HG03432 (cell line): ENCODE measurements around the gene KPNA2.
A peak's percentile ranks its signal among the peaks of the same experiment; 100 is the strongest.
"Not testable (repeated sequence)": the region's sequence is repeated elsewhere in the genome, so short reads cannot be mapped to it uniquely, and the experiment has no call there.

Experiments
- ATAC-seq: cut with Tn5 transposase; IDR thresholded peaks from one replicate; pipeline ENCODE4 v1.9.1; 2021; ENCODE audit warnings: mild to moderate bottlenecking, moderate library complexity; ENCODE audit not compliant: unreplicated experiment

The KPNA2 gene

DNA sequence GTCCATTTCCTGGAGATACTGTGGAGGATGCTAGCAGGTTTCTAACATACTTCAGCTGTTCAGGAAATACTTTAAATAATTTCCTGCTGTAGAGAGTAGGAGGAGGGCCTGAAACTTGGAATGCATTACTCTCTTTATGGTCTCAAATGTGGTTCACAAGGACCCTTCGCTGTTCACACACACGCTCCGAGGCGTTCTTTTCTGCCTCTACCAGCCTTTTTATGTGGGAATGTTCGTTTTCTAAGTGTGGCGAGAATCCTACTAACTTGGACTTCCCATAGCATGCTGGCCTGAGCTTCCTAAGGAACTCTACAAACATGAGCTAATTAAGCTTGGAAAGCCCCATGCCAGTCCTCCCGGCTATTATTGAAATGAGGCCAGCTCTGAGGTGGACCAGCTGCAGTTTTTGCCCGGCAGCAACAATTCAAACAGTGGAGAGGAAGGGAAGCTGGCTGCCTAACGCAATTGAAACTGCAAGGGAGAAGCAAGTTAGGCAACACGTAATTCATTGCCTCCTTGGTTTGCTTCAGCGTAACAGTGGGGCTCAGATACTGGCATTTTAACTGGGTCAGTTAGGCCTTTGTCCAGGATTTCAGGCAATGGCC lies 18.9 kb downstream of the KPNA2 start:
- ATAC-seq, result no peak

DNA sequence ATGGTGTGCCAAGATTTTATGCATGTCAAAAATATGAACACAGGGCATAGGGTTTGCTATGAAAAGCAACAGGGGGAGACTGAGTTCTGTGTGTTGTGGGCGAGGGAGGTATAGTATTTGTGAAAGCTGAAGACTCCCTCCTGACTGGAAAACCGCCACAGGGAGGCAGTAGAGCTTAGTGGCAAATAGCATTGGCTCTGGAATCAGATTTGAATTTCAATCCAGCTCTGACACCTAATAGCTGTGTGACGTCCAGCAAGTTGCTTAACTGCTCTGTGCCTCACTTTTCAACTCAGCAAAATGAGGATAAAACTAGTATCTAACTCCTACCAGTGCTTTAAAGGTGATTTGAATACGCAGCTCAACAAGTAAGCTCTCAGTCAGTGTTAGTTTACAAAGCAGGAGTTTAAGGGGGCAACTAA lies 22.0 kb downstream of the KPNA2 start:
- no peak for ATAC-seq

DNA sequence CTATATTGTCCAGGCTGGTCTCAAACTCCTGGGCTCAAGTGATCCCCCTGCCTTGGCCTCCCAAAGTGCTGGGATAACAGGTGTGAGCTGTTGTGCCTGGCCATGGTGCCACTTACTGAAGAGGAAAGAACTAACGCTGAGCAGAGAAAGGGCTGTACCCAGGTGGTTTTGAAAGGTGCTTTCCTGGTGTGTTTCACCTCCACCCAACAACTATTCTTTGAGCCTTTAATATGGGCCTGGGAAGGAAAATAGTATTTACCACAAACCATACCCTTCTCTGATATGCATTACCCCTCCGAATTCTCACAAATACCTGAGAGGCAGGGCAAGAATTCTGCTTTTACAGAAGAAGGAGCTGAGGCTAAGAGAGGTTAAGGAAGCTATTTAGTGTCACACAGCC lies 24.8 kb downstream of the KPNA2 start:
- ATAC-seq, result no peak

DNA sequence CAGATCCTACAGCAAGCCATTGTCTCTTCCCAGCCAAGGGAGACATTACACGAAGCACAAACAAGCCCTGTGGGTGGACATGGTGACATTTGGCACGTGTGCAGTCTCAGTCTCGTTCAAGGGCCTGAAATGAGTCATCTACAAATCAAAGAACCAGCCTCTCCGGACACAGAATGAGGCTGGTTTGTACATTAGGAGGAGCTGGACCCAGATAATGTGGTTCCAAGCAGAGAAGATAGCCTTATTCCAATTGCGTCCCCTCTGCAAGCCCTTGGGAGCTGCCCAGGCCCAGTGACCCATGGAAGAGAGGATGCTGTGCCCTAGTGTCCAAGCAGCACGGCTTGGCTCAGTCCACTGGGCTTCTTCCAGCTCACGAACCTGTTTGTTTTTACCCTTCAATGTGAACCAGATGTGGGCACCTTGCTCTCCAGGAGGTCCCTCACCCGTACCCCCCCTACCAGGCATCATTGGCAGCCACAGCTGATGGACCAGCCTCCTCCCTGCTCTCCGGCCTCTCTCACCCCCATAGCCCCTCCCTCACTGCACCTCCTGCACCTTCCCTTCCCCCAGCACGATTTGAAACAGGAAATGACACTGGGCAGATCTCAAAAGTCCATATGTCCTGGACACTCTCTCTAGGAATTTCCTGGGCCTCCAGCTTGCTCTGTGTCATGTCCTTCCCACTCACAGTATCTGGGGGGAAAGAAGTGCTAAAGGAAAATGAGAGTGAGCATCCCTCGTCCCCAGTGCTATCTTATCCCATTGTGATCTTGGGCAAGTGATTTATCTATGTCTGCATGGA lies 26.2 kb downstream of the KPNA2 start:
- no peak for ATAC-seq

DNA sequence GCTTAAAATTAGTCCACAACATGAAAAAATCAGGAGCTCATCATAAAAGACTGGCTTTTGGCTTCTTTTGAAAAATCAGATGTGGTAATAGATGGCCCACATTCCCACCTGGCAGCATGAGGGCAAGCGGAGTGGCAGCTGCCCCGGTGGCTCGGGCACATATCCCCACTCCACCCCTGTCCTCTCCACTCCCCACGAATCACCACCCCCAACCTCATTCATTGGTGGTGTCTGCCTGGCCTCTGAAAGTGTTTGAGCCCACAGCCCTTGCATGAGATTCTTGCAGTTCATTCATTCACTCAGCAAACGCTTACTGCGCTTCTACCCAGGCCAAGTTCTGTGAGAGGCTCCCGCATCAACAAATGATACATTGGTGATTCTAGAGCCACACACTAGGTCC lies 29.8 kb downstream of the KPNA2 start:
- ATAC-seq, result not testable (repeated sequence)

- not testable (repeated sequence) for ATAC-seq
Measured at GRCh38 chr17:68068512-68068911, 33.0 kb downstream of the KPNA2 start.

DNA sequence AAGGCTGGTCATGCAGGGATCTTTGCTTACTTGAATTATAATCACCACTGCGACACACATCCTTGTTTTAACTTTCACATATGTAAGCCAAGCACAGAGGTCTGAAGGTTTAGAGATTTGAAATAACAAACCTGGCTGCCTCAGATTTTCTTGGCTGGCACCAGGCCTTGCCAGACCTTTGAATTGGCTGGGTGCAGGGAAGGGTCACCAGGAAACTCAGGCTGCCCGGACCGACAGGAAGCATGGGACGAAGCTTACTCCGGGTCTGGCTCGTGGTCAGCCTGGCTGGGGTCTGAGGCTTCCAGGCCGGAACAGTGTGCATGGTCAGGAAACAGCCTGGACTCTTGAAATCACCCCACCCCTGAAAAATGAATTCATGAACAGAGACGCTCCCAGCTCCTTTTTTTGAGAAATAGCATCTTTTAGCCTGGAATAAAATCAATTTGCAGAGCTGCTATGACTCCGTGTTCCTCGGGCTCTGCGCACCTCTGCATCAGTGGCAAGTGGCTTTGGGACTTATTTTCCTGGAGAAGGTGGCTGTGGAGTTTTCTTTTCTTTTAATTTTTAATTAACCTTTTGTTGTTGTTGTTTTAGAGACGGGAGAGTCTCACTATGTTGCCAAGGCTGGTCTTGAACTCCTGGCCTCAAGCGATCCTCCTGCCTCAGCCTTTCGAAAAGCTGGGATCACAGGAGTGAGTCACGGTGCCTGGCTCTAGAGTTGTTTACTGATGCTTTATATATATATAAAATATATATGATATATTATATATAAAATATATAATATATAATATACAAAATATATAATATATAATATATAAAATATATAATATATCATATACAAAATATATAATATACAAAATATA lies 35.3 kb downstream of the KPNA2 start:
- ATAC-seq, result not testable (repeated sequence)

GRCh38 chr17:68074279-68074678 lies 38.7 kb downstream of the KPNA2 start:
- ATAC-seq, result no peak

GRCh38 chr17:68075953-68076607 lies 40.5 kb downstream of the KPNA2 start:
- ATAC-seq, result not testable (repeated sequence)

GRCh38 chr17:68077498-68077897 lies 42.0 kb downstream of the KPNA2 start:
- ATAC-seq, result not testable (repeated sequence)

- no peak for ATAC-seq
Measured at GRCh38 chr17:68080411-68081150, 45.0 kb downstream of the KPNA2 start.

GRCh38 chr17:68081305-68082265 lies 46.0 kb downstream of the KPNA2 start:
- ATAC-seq, result not testable (repeated sequence)

DNA sequence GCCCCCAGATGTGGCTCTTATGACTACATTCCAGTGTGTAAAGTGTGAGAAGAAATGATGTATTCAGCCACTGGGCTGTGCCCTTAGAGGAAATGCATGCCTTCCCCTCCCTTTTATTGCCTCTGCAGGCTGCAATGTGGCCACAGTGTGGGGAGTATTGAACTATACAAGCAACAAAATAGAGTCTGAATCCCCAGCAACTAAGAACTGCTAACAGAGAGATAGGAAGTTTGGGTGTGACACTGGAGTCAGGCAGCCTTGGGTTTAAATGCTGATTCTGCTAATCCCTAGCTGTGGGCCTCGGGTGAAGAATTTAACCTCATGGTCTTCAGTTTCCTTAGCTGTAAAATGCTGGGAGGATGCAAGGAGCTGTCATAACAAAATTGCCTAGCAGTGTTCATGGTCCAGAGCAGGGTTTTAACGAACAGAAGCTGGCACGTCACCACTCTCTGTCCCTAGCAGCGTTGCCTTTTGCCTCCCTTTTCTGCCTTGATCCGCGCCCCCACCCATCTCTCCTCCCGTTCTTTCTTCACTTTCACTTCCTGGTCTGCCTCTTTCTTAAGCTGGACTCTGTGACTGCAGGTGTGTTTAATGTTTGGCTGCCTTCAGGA lies 50.3 kb downstream of the KPNA2 start:
- peak; percentile 29 for ATAC-seq

DNA sequence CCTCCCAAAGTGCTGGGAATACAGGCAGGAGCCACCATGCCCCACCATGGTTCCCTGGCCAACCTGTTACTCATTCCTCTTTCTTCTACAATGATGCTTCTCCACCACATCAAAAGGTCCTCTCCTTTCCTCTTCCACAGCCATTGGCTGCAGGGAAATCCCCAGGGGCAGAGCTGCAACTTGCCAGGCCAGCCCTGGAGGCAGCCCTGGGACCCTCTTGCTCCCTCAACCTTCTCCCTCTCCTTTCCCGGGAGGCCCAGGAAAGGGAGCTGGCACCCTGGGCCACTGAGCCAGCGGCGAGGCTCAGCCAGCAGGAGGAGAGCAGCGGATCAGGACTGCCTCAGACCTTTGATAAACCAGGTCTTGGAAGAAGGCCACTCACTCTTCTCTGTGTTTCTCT lies 51.1 kb downstream of the KPNA2 start:
- peak; percentile 20 for ATAC-seq

DNA sequence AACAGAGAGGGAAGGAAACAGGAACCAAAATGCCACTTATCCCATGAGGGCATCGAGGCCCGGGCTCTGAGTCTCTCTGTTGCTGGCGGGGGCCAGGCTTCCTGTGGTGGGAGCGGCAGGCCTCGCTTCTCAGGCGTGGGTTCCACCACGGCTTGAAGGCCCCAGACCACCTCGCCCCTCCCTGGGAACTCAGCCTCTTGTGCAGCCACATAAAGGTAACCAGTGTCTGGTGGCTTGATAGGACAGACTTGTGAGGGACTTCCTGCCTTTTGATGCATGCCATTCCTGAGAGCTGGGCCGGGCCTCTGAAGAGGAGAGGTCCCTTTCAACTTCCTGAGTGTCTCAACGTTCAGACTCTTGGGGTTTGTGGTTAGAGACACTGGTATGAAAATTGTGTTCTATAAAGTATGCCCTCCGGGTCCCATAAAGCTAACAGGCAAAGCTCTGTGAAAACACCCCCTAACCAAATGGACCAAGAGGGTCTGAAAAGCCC lies 51.6 kb downstream of the KPNA2 start:
- ATAC-seq, result peak; percentile 71

GRCh38 chr17:68087851-68088250 lies 52.3 kb downstream of the KPNA2 start:
- no peak for ATAC-seq

DNA sequence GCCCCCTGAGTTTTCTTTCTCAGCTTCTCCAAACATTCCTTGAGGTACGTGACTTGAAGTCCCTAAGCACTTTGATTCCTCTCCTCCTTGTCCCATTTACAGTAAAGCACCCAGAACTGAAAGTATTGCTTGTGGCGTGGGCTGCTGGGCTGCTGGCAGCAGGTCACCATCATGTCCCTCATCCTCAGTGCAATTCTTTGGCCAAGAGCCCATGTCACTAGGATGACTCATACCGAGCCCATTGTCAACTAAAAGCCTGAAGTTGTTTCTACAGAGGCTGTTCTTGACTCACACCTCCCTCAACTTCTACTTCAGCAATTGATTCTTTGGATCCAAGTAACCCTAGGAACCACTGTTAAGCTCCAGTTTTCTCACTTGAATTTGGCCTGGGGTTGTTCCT lies 54.3 kb downstream of the KPNA2 start:
- peak; percentile 58 for ATAC-seq

DNA sequence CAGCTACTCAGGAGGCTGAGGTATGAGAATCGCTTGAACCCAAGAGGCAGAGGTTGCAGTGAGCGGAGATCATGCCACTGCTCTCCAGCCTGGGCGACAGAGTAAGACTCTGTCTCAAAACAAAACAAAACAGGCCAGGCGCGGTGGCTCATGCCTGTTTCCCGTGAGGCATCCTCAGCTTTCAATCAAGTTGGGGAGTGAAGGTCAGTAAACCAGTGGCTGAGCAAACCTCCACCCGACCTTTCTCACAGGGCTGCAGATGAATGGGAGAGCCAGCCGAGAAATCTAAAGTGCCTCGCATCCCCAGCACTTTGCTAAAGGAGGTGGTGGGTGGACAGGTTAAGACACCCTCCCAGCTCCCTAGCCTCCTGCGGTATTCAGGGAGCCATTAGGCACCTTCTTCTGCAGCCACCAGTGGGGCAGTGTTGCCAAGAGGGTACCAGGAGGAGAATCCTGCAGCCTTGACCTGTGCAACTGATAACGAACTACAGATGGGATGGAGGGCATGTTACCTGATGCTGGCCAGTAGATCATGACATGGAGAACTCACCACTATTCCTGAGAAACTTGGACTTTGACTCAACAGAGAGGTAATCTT lies 59.0 kb downstream of the KPNA2 start:
- ATAC-seq, result no peak
